H1 (cell line): ENCODE measurements around the gene HECTD4. TPM values are rescaled to one million over a fixed set of nuclear protein-coding genes. Genes with fewer than 3 reads are reported as not detected.

Experiments
- KDM5A ChIP-seq: fragments of 200-600 bp; IDR thresholded peaks from 2 replicates; pipeline ENCODE4 v1.7.1; 2012; ENCODE audit warnings: mild to moderate bottlenecking, low read length, inconsistent platforms, mixed read lengths
- SIRT6 ChIP-seq: IDR thresholded peaks from one replicate; pipeline ENCODE4 v1.7.1; 2012; ENCODE audit warnings: low read length, inconsistent platforms
- polyA plus RNA-seq, 7 experiments: library from polyadenylated mRNA; depleted of rRNA in 3 of 7; stranded (reverse) in 5 of 7; unstranded in 2 of 7; fragments of >200 nt in 5 of 7; fragments of 200-250 nt in 2 of 7; gene quantifications; 1 replicate in 5 of 7; 2 replicates in 1 of 7; 4 replicates in 1 of 7; pipeline versions ENCODE4 v1.2.1 to v1.2.3, GENCODE V29; 2011 to 2013; ENCODE audit warnings: missing spikeins in 2 of 7, mixed read lengths in 2 of 7
- total RNA-seq: library from RNA; stranded (reverse); fragmentation: NEBNext Ultra II Directional; extraction: Animal tissue kit (Norgen Biotek cat#: 25700); gene quantifications from 2 replicates; pipeline ENCODE4 v1.2.1, GENCODE V29; 2021

HECTD4 gene
- total and polyA plus RNA-seq, 2 of the 8 experiments (the other 6 are each of a cell fraction or from before 2014, with no cell fraction given) = 6.5 to 33.7 TPM

- TF ChIP-seq SIRT6 (no peak), KDM5A (no peak)
Measured at GRCh38 chr12:112304436-112304835, 77.8 kb downstream of the HECTD4 start (continued).
